K562 (cell line): Measurements from ENCODE around the gene XKR7. TPM values are rescaled to one million over a fixed set of nuclear protein-coding genes. Genes with fewer than 3 reads are reported as not detected.

ENCODE experiments used
- CREM ChIP-seq: IDR thresholded peaks from 2 replicates; pipeline ENCODE4 v1.6.1; 2014; ENCODE audit warnings: antibody characterized with exemption, low read depth
- CUX1 ChIP-seq: fragments of 200-800 bp; sonication (Bioruptor generic); IDR thresholded peaks from 2 replicates; pipeline ENCODE4 v1.6.1; 2016; ENCODE audit warnings: missing genetic modification characterization, missing compliant biosample characterization
- ETV6 ChIP-seq, 3 experiments: fragments of 150-350 bp in 1 of 3; sonication (generic) in 1 of 3; formaldehyde crosslinking in 1 of 3; IDR thresholded peaks; 2 replicates each; pipeline versions ENCODE4 v1.6.1 to v1.8.0; 2014 to 2022; ENCODE audit warnings: borderline replicate concordance in 2 of 3, low read depth in 2 of 3, antibody characterized with exemption in 1 of 3, low read length in 1 of 3, mild to moderate bottlenecking in 1 of 3, missing genetic modification reagents in 1 of 3
- KDM1A ChIP-seq, 2 experiments: fragments of 450-650 bp; IDR thresholded peaks; 2 replicates each; pipeline ENCODE4 v1.6.1; 2016; ENCODE audit warnings: mild to moderate bottlenecking in 2 of 2
- PTBP1 ChIP-seq: fragments of 200-400 bp; formaldehyde crosslinking; IDR thresholded peaks from 2 replicates; pipeline ENCODE4 v1.6.1; 2017; ENCODE audit warnings: low read depth, low read length
- SMARCE1 ChIP-seq: fragments of 450-650 bp; IDR thresholded peaks from 2 replicates; pipeline ENCODE4 v1.7.1; 2016; ENCODE audit warnings: mild to moderate bottlenecking
- STAG1 ChIP-seq: sonication (generic); formaldehyde crosslinking; IDR thresholded peaks from 2 replicates; pipeline ENCODE4 v1.5.0; 2020; ENCODE audit warnings: missing genetic modification reagents, borderline replicate concordance
- polyA plus RNA-seq, 8 experiments: library from polyadenylated mRNA; depleted of rRNA in 4 of 8; stranded (reverse) in 5 of 8; unstranded in 3 of 8; fragments of >200 nt; fragmentation: Nextera tagmentation in 2 of 8; fragmentation: Illumina TruSeq in 1 of 8; extraction: Ambion mirVana in 2 of 8; extraction: Trizol in 1 of 8; gene quantifications; 2 replicates each; pipeline versions ENCODE4 v1.2.1 to v1.2.3, GENCODE V29; 2011 to 2014; ENCODE audit warnings: inconsistent platforms in 1 of 8, missing spikeins in 1 of 8
- total RNA-seq, 7 experiments: library from RNA; depleted of rRNA in 6 of 7; stranded (reverse); fragments of >200 nt in 6 of 7; fragmentation: Illumina TruSeq in 2 of 7; extraction: Trizol in 2 of 7; gene quantifications; 2 replicates each; pipeline versions ENCODE4 v1.2.1 to v1.2.3, GENCODE V29; 2011 to 2021; ENCODE audit warnings: low replicate concordance in 1 of 7
- TF ChIP-seq, protein P1 (sequence below): fragments of 250-450 bp; sonication (Bioruptor Pico); IDR thresholded peaks from 2 replicates; pipeline ENCODE4 v1.4.0; 2020

The XKR7 gene
- total and polyA plus RNA-seq, 9 of the 15 experiments (the other 6 are each of a cell fraction or from before 2014, with no cell fraction given), result 0.02 TPM; not detected in 8

- peak; percentile 5; the same call in 1 of the 2 replicates for TF ChIP-seq CREM
- TF ChIP-seq, protein P1, sequence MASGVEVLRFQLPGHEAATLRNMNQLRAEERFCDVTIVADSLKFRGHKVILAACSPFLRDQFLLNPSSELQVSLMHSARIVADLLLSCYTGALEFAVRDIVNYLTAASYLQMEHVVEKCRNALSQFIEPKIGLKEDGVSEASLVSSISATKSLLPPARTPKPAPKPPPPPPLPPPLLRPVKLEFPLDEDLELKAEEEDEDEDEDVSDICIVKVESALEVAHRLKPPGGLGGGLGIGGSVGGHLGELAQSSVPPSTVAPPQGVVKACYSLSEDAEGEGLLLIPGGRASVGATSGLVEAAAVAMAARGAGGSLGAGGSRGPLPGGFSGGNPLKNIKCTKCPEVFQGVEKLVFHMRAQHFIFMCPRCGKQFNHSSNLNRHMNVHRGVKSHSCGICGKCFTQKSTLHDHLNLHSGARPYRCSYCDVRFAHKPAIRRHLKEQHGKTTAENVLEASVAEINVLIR, result no peak
- peak; percentile 50; the same call in 1 of the 2 replicates for TF ChIP-seq STAG1
- no peak for TF ChIP-seq ETV6 (IDR thresholded peaks at IDR 0.05; ENCODE audit: borderline replicate concordance in 1 of 2, low read depth in 2 of 2, low read length in 1 of 2)
- no peak for TF ChIP-seq ETV6 (CRISPR knock-in tag; IDR thresholded peaks at IDR 0.05; ENCODE audit: borderline replicate concordance)
- TF ChIP-seq PTBP1, result no peak
- no peak for TF ChIP-seq SMARCE1
- TF ChIP-seq CUX1 (CRISPR knock-in tag), result no peak
- no peak for TF ChIP-seq KDM1A (IDR thresholded peaks at IDR 0.05)
Measured at GRCh38 chr20:32031007-32031958, 63.3 kb downstream of the XKR7 start (continued).
